Measurements from ENCODE around the gene PMM1.
"Not testable (repeated sequence)": the region's sequence is repeated elsewhere in the genome, so short reads cannot be mapped to it uniquely, and the experiment has no call there.

The PMM1 gene

GRCh38 chr22:41562461-41562860 lies 27.2 kb downstream of the PMM1 start:
- no peak for DNase-seq

GRCh38 chr22:41561788-41562187 lies 27.9 kb downstream of the PMM1 start:
- DNase-seq = no peak

DNA sequence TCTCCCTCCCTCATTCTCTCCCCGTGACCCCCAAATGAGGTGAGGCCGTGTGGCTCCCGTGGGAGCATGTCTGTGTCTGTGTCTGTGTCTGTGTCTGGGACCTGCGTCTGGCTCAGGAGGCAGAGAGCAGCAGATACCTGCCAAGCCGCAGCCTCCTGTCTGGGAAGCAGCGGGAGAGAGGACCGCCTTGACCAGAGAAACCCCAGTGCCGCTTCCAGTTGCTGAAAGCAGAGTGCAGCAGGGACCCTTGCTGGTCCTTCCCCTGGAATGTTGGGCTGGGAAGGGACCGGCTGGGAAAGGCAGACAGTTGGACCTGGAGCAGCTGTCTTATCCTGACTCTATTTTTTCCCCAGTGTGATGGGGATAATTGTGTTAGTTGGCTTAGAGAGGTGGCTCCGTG lies 28.3 kb downstream of the PMM1 start:
- DNase-seq = no peak

GRCh38 chr22:41560095-41560471 lies 29.6 kb downstream of the PMM1 start:
- DNase-seq = no peak

- DNase-seq = not testable (repeated sequence)
Observed at GRCh38 chr22:41558241-41558630, 31.4 kb downstream of the PMM1 start.

- DNase-seq = peak; percentile 55
Observed at GRCh38 chr22:41557401-41558240, 32.0 kb downstream of the PMM1 start.

DNA sequence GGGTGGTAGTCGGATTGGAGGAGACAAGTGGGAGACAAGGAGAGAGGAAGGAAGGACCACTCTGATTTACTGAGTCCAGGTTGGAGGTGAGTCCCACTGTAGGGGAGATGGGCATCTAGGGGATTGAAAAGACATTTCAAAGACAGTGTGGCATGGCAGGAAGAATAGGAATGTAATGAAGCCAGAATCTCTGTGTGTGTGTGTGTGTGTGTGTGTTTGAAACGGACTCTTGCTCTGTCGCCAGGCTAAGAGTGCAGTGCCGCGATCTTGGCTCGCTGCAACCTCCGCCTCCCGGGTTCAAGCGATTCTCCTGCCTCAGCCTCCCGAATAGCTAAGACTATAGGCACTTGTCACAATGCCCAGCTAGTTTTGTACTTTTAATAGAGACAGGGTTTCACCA lies 33.1 kb downstream of the PMM1 start:
- no peak for DNase-seq

- DNase-seq = peak; percentile 48
Observed at GRCh38 chr22:41555325-41555982, 34.2 kb downstream of the PMM1 start.

- DNase-seq = no peak
Observed at GRCh38 chr22:41551877-41552582, 37.6 kb downstream of the PMM1 start.

DNA sequence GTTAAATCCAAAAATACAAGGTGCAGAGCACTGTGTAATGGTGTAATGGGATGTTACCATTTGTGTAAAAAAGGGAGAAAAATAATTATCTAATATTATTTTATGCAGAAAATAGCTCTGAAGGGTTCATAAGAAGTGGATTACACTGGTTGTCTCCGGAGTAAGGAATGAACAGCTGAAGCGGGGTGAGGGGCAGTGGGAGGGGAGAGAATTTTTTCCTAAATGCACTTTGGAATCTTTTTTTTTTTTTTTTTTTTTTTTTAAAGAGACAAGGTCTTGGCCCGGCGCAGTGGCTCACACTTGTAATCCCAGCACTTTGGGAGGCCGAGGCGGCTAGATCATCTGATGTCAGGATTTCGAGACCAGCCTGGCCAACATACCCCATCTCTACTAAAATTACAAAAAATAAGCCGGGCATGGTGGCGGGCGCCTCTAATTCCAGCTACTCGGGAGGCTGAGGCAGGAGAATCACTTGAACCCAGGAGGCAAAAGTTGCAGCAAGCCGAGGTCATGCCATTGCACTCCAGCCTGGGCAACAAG lies 38.6 kb downstream of the PMM1 start:
- DNase-seq = no peak

GRCh38 chr22:41548830-41549211 lies 40.8 kb downstream of the PMM1 start:
- no peak for DNase-seq

GRCh38 chr22:41544671-41545476 lies 44.8 kb downstream of the PMM1 start:
- DNase-seq = no peak

GRCh38 chr22:41543854-41544670 lies 45.6 kb downstream of the PMM1 start, which contains the start of gene POLR3H:
Gene POLR3H (minus strand): TSS chr22:41544470. CDS start chr22:41544101, 369 bp downstream.
- peak; percentile 94 for DNase-seq

- no peak for DNase-seq
Observed at GRCh38 chr22:41542224-41542623, 47.4 kb downstream of the PMM1 start.

DNA sequence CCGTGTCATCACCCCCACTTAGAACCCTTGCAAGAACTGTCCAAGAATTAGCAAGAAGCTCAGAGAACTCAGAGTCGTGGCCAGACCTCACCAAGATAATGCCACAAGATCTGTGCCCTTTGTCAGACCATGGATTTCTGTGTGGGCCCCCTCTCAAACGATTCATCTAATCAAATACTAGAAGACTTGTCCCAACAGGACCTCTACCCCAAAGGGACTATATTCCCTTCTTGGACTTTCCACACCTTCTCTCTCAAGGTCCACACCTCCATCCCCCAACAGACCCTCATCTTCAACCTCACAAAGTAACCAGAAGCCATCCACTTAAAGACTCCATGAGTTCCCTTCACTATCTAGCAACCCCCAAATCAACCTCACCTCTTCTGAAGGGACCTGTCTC lies 48.2 kb downstream of the PMM1 start:
- no peak for DNase-seq

- no peak for DNase-seq
Observed at GRCh38 chr22:41540365-41540764, 49.3 kb downstream of the PMM1 start.

GRCh38 chr22:41540006-41540315 lies 49.7 kb downstream of the PMM1 start:
- no peak for DNase-seq

DNA sequence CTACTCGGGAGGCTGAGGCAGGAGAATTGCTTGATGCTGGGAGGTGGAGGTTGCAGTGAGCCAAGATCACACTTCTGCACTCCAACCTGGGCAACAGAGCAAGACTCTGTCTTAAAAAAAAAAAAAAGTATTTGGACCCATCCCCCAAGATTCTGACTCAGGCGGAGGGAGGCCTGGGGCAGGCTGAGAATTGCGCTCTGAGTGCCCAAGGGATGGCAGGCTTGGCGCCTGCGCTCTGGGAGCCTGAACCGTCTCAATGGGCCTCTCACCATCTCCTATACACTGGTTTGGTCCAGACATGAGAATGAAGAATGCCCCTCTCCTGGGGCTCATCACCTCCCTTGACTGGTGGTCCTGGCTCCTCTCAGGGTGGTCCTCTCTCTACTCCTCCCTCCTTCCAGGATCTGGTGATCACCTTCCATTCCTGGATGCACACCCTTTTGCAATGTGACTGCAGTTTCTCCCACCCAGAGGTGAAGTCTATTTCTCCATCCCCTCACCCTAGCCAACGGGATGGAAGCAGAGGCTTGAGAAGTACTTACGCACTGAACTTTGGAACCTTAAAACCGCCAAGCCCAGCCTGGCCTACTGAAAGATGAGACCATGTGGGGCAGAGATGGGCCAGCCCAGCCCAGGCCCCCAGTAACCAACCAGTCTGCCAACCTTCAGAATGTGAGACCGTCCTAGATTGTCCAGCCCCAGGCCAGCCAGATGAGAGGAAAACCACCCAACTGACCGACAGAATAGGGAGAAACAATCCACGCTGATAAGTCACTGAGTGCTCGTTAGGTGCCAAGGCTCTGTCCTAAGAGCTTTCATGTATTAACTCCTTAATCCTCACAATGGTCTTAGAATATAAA lies 50.3 kb downstream of the PMM1 start:
- no peak for DNase-seq

- no peak for DNase-seq
Observed at GRCh38 chr22:41538583-41538982, 51.1 kb downstream of the PMM1 start.

GRCh38 chr22:41537203-41537602 lies 52.4 kb downstream of the PMM1 start:
- no peak for DNase-seq

- no peak for DNase-seq
Observed at GRCh38 chr22:41535244-41535643, 54.4 kb downstream of the PMM1 start.
